NB4 (cell line): ENCODE results near the gene UXS1.

Experiments used
- DNase-seq: peaks from one replicate; pipeline ENCODE4 v3.0.0; 2010; ENCODE audit warnings: low read depth
- H3K4me3 ChIP-seq: one replicate; pipeline ENCODE4 v1.5.1; 2011; ENCODE audit warnings: mild to moderate bottlenecking, low read depth, low read length, moderate library complexity
- CTCF ChIP-seq: IDR thresholded peaks from one replicate; pipeline ENCODE4 v1.5.1; 2012; ENCODE audit warnings: low read depth, low read length
- MAX ChIP-seq: IDR thresholded peaks from 2 replicates; pipeline ENCODE4 v1.6.1; 2011; ENCODE audit warnings: low read depth, low read length
- MYC ChIP-seq: IDR thresholded peaks from 2 replicates; pipeline ENCODE4 v1.6.1; 2011; ENCODE audit warnings: low read depth, low read length
- POLR2A ChIP-seq: IDR thresholded peaks from 2 replicates; pipeline ENCODE4 v1.6.1; 2011; ENCODE audit warnings: mild to moderate bottlenecking; ENCODE audit not compliant: insufficient read length; ENCODE audit errors: extremely low read depth

UXS1 gene

GRCh38 chr2:106177581-106177980, 16.5 kb downstream of the UXS1 start:
- DNase-seq, result no peak
- H3K4me3 ChIP-seq, result no peak overlapping the region
- TF ChIP-seq MAX, result no peak
- no peak for TF ChIP-seq POLR2A
- TF ChIP-seq CTCF, result no peak
- no peak for TF ChIP-seq MYC

- H3K4me3 ChIP-seq, result no peak overlapping the region
- no peak for DNase-seq
- TF ChIP-seq POLR2A (no peak), CTCF (no peak), MAX (no peak), MYC (no peak)
These were observed 17.5 kb downstream of the UXS1 start for GRCh38 chr2:106176446-106177099.

- no peak overlapping the region for H3K4me3 ChIP-seq
- TF ChIP-seq MAX, result no peak
- TF ChIP-seq MYC, result no peak
- TF ChIP-seq CTCF, result no peak
- no peak for TF ChIP-seq POLR2A
- no peak for DNase-seq
These were observed 18.8 kb downstream of the UXS1 start for GRCh38 chr2:106175086-106175850.

GRCh38 chr2:106174056-106174455, 20.0 kb downstream of the UXS1 start:
- TF ChIP-seq MYC, result no peak
- no peak for TF ChIP-seq MAX
- no peak for TF ChIP-seq CTCF
- TF ChIP-seq POLR2A, result no peak
- no peak overlapping the region for H3K4me3 ChIP-seq
- DNase-seq, result no peak

GRCh38 chr2:106172649-106173048, 21.5 kb downstream of the UXS1 start:
- TF ChIP-seq CTCF (no peak), POLR2A (no peak), MYC (no peak), MAX (no peak)
- H3K4me3 ChIP-seq, result no peak overlapping the region
- DNase-seq, result no peak
